ENCODE results near the gene GNA12. TPM values are rescaled to one million over a fixed set of nuclear protein-coding genes. Genes with fewer than 3 reads are reported as not detected.

Gene GNA12
- total and polyA plus RNA-seq, 2 of the 4 experiments (the other 2 are of a cell fraction), result 14.3 to 93.9 TPM

- BruUV-seq (replicated peaks), result no TSS peak
- H3K4me2 ChIP-seq (ENCODE audit: low read depth, low read length), result no peak overlapping the region
- ChIA-PET POLR2A (ENCODE audit: unreplicated experiment) (no interaction called here), CTCF (interaction anchor here (0.5 to 0.6 kb wide), 2 partner anchors 11 to 803 kb away, joined by 3 read pairs; no protein-coding TSS in a partner anchor)
- no peak overlapping the region for H3K56ac ChIP-seq (ENCODE audit: extremely low read depth, insufficient read depth, low read length)
- no peak overlapping the region for H4K5ac ChIP-seq (ENCODE audit: low read depth, low read length)
- dilution Hi-C loops (cut with HindIII; ENCODE audit: low sequenced_read_pairs, unreplicated experiment), result no loop called here
- H3K4me3 ChIP-seq (ENCODE audit: insufficient read depth, low read depth, low read length), result no peak overlapping the region
- no peak overlapping the region for H3K27ac ChIP-seq (ENCODE audit: insufficient read depth, low read length)
- DNase-seq, result no peak
- no peaks in the 10 kb centered on the region for H3K9me3 ChIP-seq (ENCODE audit: control insufficient read depth, insufficient read depth, low read length)
- no peaks in the 10 kb centered on the region for H3K36me3 ChIP-seq (ENCODE audit: control insufficient read depth, insufficient read depth, low read length)
- H2BK20ac ChIP-seq (ENCODE audit: low read depth, low read length), result no peak overlapping the region
- no peak for TF ChIP-seq RCOR1 (IDR thresholded peaks at IDR 0.05; ENCODE audit: insufficient replicate concordance, low read length)
- no peak for TF ChIP-seq MAFK (IDR thresholded peaks at IDR 0.05; ENCODE audit: low read depth, low read length)
- no peak for TF ChIP-seq CHD1 (IDR thresholded peaks at IDR 0.05; ENCODE audit: low read depth, low read length)
- TF ChIP-seq POLR2A (IDR thresholded peaks at IDR 0.05; ENCODE audit: low read depth, low read length), result no peak
- no peak for TF ChIP-seq MXI1 (IDR thresholded peaks at IDR 0.05; ENCODE audit: borderline replicate concordance, low read depth, low read length)
- no peak for TF ChIP-seq NFE2L2 (IDR thresholded peaks at IDR 0.05; ENCODE audit: low read depth, low read length)
- no peak for TF ChIP-seq FOS (IDR thresholded peaks at IDR 0.05; ENCODE audit: low read depth, low read length)
- TF ChIP-seq ELK1 (IDR thresholded peaks at IDR 0.05; ENCODE audit: borderline replicate concordance, low read depth, low read length), result no peak
- TF ChIP-seq RAD21 (IDR thresholded peaks at IDR 0.05; ENCODE audit: low read length), result no peak
- TF ChIP-seq RFX5 (IDR thresholded peaks at IDR 0.05; ENCODE audit: low read depth, low read length), result no peak
- no peak for TF ChIP-seq CEBPB (IDR thresholded peaks at IDR 0.05; ENCODE audit: low read depth, low read length)
- no peak for TF ChIP-seq BHLHE40 (IDR thresholded peaks at IDR 0.05; ENCODE audit: low read depth, low read length)
- TF ChIP-seq CTCF (conservative IDR thresholded peaks at IDR 0.05; ENCODE audit: low read depth, low read length), result no peak
- TF ChIP-seq SMC3 (IDR thresholded peaks at IDR 0.05; ENCODE audit: low read depth, low read length), result no peak
- H2BK5ac ChIP-seq (ENCODE audit: low read depth, low read length, poor library complexity, severe bottlenecking), result no peak overlapping the region
- H2AFZ ChIP-seq (replicated peaks; ENCODE audit: low read length, poor library complexity), result peak overlapping the region; percentile 43
- H3K79me1 ChIP-seq (ENCODE audit: low read depth in 1 of 2, low read length in 2 of 2), result no peaks in the 10 kb centered on the region
- H3K9me1 ChIP-seq (ENCODE audit: insufficient read depth, low read length), result peaks cover 3% of the 10 kb centered on the region; the same call in 1 of the 2 replicates
- no peak overlapping the region for H3K23ac ChIP-seq (ENCODE audit: low read depth, low read length)
- no peaks in the 10 kb centered on the region for H3K4me1 ChIP-seq (ENCODE audit: control insufficient read depth, insufficient read depth, low read length)
- H2BK15ac ChIP-seq (ENCODE audit: low read depth, low read length), result no peak overlapping the region
- 0 out of 2 replicates have a peak, but pooled peaks have one; percentile 60 for ATAC-seq (ENCODE audit: low read depth)
- H3K14ac ChIP-seq (replicated peaks; ENCODE audit: low read depth, low read length), result no peak overlapping the region
- no peak overlapping the region for H4K8ac ChIP-seq (ENCODE audit: low read depth in 2 of 2, low read length in 2 of 2)
- H3K9ac ChIP-seq (ENCODE audit: low read depth, low read length), result no peak overlapping the region
- in situ Hi-C loops (cut with MboI; ENCODE audit: low sequenced_read_pairs), result loop anchor here (10.0 kb wide), 2 partner anchors 274 to 1014 kb away; no protein-coding TSS in a partner anchor
- H3K27me3 ChIP-seq (ENCODE audit: control insufficient read depth, insufficient read depth, low read length), result no peaks in the 10 kb centered on the region
- no peak overlapping the region for H4K91ac ChIP-seq (ENCODE audit: insufficient read depth, low read depth, low read length)
- no peaks in the 10 kb centered on the region; the same call in 1 of the 2 replicates for H4K20me1 ChIP-seq (ENCODE audit: insufficient read depth, low read length)
- H2AK5ac ChIP-seq (ENCODE audit: low read depth, low read length), result no peak overlapping the region
- no peak overlapping the region for H2BK120ac ChIP-seq (ENCODE audit: low read depth, low read length)
- no peak overlapping the region for H2AK9ac ChIP-seq (replicated peaks; ENCODE audit: low read depth, low read length, poor library complexity)
- no peak overlapping the region for H3K18ac ChIP-seq (ENCODE audit: low read depth, low read length)
- intact Hi-C loops (cut with micrococcal nuclease), result no loop called here
- no peak overlapping the region for H3K4ac ChIP-seq (ENCODE audit: low read depth, low read length)
- WGBS, 2 experiments (ENCODE audit: extremely low coverage in 2 of 2, insufficient read length in 1 of 2), result 68% methylated on average over 7 of the region's 18 CpGs; no CpG with 5 or more reads in 1 of the 2 experiments
Measured at GRCh38 chr7:2880874-2881533, 36.9 kb upstream of the GNA12 start.

Measured in IMR-90 (cell line).